WI38 (cell line): Measurements from ENCODE around the gene COX7A2L.

Experiments
- H3K4me3 ChIP-seq: 2 replicates; pipeline ENCODE4 v1.5.1; 2011; ENCODE audit warnings: low read depth, mild to moderate bottlenecking, control low read depth, low read length
- CTCF ChIP-seq: IDR thresholded peaks from 2 replicates; pipeline ENCODE4 v1.5.1; 2012; ENCODE audit warnings: low read depth, mild to moderate bottlenecking, control low read depth, low read length

Gene COX7A2L

GRCh38 chr2:42340938-42341636 lies 19.9 kb downstream of the COX7A2L start:
- no peak for TF ChIP-seq CTCF
- no peak overlapping the region for H3K4me3 ChIP-seq

- H3K4me3 ChIP-seq = no peak overlapping the region
- no peak for TF ChIP-seq CTCF
Measured at GRCh38 chr2:42340045-42340937, 20.7 kb downstream of the COX7A2L start.

GRCh38 chr2:42339191-42339912 lies 21.7 kb downstream of the COX7A2L start:
- no peak overlapping the region for H3K4me3 ChIP-seq
- no peak for TF ChIP-seq CTCF

- no peak for TF ChIP-seq CTCF
- no peak overlapping the region for H3K4me3 ChIP-seq
Measured at GRCh38 chr2:42338567-42339190, 22.3 kb downstream of the COX7A2L start.

GRCh38 chr2:42337846-42338566 lies 23.0 kb downstream of the COX7A2L start:
- H3K4me3 ChIP-seq = no peak overlapping the region
- no peak for TF ChIP-seq CTCF

- no peak for TF ChIP-seq CTCF
- no peak overlapping the region for H3K4me3 ChIP-seq
Measured at GRCh38 chr2:42337356-42337820, 23.6 kb downstream of the COX7A2L start.
